Measurements from ENCODE around the gene FKBP3. TPM values are rescaled to one million over a fixed set of nuclear protein-coding genes. Genes with fewer than 3 reads are reported as not detected.

The FKBP3 gene
- total RNA-seq (2022; extraction: Qiagen RNA extraction; ENCODE audit: low read depth): 98.3 to 197 TPM (median 114 TPM) in 5 replicates

DNA sequence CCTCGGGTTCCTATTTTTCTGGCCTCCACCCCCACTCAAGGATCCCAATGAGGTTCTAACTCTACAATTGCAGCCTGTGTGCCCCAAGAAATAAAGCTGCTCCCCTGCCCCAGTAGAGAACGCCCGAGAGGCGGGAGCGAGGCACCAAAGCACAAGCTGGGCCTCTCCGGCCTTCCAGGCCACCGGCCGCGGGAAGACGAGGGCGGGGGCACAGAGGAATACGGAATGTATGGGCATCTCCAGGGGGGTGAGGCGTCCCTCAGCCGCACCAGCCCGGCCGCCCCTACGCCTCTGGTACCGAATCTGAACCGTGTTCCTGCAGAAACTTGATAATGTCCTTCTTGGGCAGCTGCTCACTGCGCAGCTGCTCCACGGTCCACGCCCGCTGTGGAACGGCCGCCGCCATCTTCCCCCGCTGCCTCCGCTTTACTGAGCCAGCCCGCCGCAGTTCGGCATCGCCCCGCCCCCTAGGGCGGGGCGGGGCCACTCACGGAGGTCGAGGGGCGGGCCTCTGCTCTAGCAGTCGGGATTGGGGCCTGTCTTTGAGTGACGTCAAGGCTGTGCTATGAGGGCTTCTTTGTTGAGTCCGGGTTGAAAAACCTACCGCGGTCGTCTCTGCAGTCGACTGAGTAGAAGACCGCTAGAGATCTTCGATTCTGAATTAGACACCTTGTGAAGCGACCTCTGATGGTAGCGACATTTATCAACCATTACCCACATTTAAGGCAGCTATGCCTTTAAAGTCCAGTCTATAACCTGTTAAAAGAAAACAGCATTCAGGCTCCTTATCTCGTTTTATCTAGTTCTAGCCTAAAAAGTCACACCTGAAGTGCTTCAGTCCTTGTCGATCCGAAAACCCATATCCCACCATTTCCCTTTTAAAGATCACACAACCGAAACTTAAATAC, at the start of gene FKBP3:
Gene FKBP3, minus strand, starts transcription at position 431 of the 908 bp plus-strand sequence. Its CDS starts 25 bp downstream, at position 406.

DNA sequence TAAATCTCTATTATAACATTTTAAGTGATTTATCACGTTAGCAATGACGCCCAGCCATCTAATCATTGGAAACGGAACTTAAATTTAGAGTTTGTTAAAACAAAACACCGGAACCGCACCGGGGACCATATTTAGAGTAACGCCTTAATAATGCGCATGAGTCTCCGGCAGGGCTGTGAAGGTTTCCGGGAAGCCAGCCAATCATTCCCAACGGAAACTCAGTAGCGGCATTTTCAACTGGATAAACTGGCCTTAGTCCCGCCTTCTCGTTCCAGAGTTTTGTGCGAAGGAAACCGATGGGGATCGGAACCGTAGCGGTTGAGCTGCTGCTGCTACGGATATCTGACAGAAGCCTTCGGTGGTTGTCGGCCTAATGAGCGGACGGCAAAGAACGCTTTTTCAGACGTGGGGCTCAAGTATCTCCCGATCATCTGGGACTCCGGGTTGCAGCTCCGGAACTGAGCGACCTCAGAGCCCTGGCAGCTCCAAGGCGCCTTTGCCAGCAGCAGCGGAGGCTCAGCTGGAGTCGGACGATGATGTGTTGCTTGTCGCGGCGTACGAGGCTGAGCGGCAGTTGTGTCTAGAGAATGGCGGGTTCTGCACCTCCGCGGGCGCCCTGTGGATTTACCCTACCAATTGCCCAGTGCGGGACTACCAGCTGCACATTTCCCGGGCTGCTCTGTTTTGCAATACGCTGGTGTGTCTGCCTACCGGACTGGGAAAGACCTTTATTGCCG, 1.5 kb upstream of the FKBP3 start, which contains the start of gene FANCM:
Gene FANCM, plus strand, starts transcription at position 272 of the 737 bp plus-strand sequence. Its CDS starts 102 bp downstream, at position 374.

GRCh38 chr14:45083976-45084722, 50.1 kb downstream of the FKBP3 start, which contains the start of gene PRPF39:
Gene PRPF39 (plus strand): TSS chr14:45084116. CDS start chr14:45095240, 11,124 bp downstream.

Other genes starting within 250 kb of the FKBP3 start
- 4.0 to 6.4 TPM (median 5.9 TPM) in 5 replicates for gene KLHL28, start 172.5 kb downstream of the FKBP3 start, total RNA-seq (2022; extraction: Qiagen RNA extraction; ENCODE audit: low read depth)
- gene TOGARAM1, start 172.3 kb downstream of the FKBP3 start, total RNA-seq (2022; extraction: Qiagen RNA extraction; ENCODE audit: low read depth): 7.2 to 8.7 TPM (median 8.6 TPM) in 5 replicates
- gene PRPF39, start 50.4 kb downstream of the FKBP3 start, total RNA-seq (2022; extraction: Qiagen RNA extraction; ENCODE audit: low read depth): 12.4 to 24.7 TPM (median 20.5 TPM) in 5 replicates
- 3.6 to 6.6 TPM (median 5.7 TPM) in 5 replicates for gene FANCM, start 1.4 kb upstream of the FKBP3 start, total RNA-seq (2022; extraction: Qiagen RNA extraction; ENCODE audit: low read depth)
- gene MIS18BP1, start 118.7 kb upstream of the FKBP3 start, total RNA-seq (2022; extraction: Qiagen RNA extraction; ENCODE audit: low read depth): 16.3 to 35.9 TPM (median 20.9 TPM) in 5 replicates

Measured in A549 treated with ZK216348 at 1 μM for 4 hours (cell line).